AG10803 (cell line): Measurements from ENCODE around the gene RIPPLY2.

ENCODE experiments used
- DNase-seq: peaks from one replicate; pipeline ENCODE4 v3.0.0; 2010; ENCODE audit warnings: low read depth
- H3K4me3 ChIP-seq: 2 replicates; pipeline ENCODE4 v1.5.1; 2011; ENCODE audit warnings: mild to moderate bottlenecking, low read length, control low read depth
- TF ChIP-seq, protein P1 (sequence below): conservative IDR thresholded peaks from 2 replicates; pipeline ENCODE4 v1.5.1; 2011; ENCODE audit warnings: mild to moderate bottlenecking, low read length, control low read depth, inconsistent platforms

RIPPLY2 gene

DNA sequence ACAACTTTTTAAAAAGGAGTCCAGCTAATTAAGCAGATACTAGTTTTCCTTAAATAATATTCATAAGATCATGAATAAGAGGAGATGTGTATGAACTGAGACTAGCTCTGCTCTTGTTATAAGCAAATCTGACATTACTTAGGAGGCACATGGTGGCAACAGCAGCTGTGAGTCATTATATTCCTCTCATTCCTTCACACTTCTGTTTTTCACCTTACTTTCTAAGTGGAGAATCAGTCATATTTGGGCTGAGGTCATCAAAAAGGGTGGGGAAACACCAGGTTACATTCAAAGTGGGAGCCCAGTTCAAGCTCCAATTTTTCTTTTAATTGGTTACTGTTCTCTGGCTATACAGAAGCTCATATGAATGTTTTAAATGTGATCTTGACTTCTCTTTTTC lies 6.0 kb upstream of the RIPPLY2 start:
- H3K4me3 ChIP-seq = no peak overlapping the region
- no peak for DNase-seq
- TF ChIP-seq, protein P1, sequence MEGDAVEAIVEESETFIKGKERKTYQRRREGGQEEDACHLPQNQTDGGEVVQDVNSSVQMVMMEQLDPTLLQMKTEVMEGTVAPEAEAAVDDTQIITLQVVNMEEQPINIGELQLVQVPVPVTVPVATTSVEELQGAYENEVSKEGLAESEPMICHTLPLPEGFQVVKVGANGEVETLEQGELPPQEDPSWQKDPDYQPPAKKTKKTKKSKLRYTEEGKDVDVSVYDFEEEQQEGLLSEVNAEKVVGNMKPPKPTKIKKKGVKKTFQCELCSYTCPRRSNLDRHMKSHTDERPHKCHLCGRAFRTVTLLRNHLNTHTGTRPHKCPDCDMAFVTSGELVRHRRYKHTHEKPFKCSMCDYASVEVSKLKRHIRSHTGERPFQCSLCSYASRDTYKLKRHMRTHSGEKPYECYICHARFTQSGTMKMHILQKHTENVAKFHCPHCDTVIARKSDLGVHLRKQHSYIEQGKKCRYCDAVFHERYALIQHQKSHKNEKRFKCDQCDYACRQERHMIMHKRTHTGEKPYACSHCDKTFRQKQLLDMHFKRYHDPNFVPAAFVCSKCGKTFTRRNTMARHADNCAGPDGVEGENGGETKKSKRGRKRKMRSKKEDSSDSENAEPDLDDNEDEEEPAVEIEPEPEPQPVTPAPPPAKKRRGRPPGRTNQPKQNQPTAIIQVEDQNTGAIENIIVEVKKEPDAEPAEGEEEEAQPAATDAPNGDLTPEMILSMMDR = no peak

- TF ChIP-seq, protein P1 = no peak
- DNase-seq = no peak
- H3K4me3 ChIP-seq = no peak overlapping the region
Measured at GRCh38 chr6:83849127-83849526, 4.0 kb upstream of the RIPPLY2 start.

- H3K4me3 ChIP-seq = no peak overlapping the region
- TF ChIP-seq, protein P1 = no peak
- DNase-seq = no peak
Measured at GRCh38 chr6:83849610-83850009, 3.5 kb upstream of the RIPPLY2 start.

- H3K4me3 ChIP-seq = peak overlapping the region; percentile 51
- no peak for DNase-seq
- TF ChIP-seq, protein P1 = no peak
Measured at GRCh38 chr6:83852528-83853177, 507 bp upstream of the RIPPLY2 start.

- peak overlapping the region; percentile 51 for H3K4me3 ChIP-seq
- DNase-seq = no peak
- TF ChIP-seq, protein P1 = no peak
Measured at GRCh38 chr6:83854001-83854501, 891 bp downstream of the RIPPLY2 start.

- no peak overlapping the region for H3K4me3 ChIP-seq
- DNase-seq = no peak
- TF ChIP-seq, protein P1 = no peak
Measured at GRCh38 chr6:83854766-83855165, 1.6 kb downstream of the RIPPLY2 start.
